H7 (cell line): ENCODE data around the gene CFAP107. TPM values are rescaled to one million over a fixed set of nuclear protein-coding genes. Genes with fewer than 3 reads are reported as not detected.
A peak's percentile ranks its signal among the peaks of the same experiment; 100 is the strongest.
"Not testable (repeated sequence)": the region's sequence is repeated elsewhere in the genome, so short reads cannot be mapped to it uniquely, and the experiment has no call there.

Source experiments
- DNase-seq: peaks from one replicate; pipeline ENCODE4 v3.0.0; 2012
- H3K27me3 ChIP-seq: 2 replicates; pipeline ENCODE4 v1.6.0; 2011; ENCODE audit warnings: mild to moderate bottlenecking, low read length; ENCODE audit not compliant: control insufficient read depth, insufficient read depth
- H3K36me3 ChIP-seq: replicated peaks from 2 replicates; pipeline ENCODE4 v1.5.1; 2011; ENCODE audit warnings: low read length; ENCODE audit not compliant: control insufficient read depth, insufficient read depth
- H3K4me3 ChIP-seq: 2 replicates; pipeline ENCODE4 v1.5.1; 2011; ENCODE audit warnings: low read depth, mild to moderate bottlenecking, control low read depth, low read length, moderate library complexity; ENCODE audit not compliant: insufficient read depth
- total RNA-seq: library from RNA; depleted of rRNA; stranded (reverse); fragments of >200 nt; shearing (Covaris generic); gene quantifications from 2 replicates; pipeline ENCODE4 v1.2.3, GENCODE V29; 2014

Gene CFAP107
- total RNA-seq, 1 experiment from 2014 or later = not detected

DNA sequence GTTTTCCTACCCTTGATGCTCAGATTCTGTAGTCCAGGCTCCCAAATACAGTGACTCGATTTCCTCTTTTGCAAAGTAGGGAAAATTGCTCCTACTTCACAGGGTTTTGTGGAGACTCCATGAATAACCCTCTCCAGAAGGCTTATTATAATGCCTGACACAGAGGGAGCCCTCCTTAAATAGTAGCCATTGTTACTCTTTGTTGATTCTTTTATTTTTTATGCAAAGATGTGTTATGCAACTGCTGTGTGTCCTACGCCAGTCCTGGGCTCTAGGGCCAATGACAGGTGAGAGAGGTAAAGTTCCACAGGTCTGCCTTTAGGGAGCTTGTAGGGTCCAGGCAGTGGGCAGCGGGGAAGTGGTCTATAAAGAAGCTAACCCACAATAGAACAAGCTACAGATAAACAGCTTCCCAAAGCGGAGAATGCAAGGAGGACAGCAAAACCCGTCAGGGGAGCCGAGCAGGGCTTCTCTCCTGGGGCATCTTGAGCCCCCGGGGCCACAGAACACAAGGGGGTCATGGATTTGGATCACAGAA lies 28.6 kb upstream of the CFAP107 start:
- DNase-seq = peak; percentile 30
- H3K4me3 ChIP-seq = no peak overlapping the region

DNA sequence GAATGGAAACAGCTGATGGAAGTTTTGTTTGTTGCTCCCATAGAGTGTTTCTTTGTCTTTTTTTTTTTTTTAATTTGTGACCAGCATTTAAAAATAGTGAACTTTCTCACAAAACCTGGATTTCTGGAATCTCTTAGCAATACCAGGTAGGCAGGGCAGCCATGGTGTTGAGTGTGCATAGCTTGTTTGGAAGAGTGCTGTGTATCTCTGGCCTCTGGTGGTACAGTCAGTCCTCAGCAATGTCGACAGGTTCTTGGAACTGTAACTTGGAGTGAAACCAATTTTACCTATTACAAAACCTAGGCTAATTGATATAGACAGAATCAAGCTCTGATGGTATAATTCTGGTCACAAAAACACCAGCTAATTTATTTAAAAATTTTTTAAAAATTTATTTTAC lies 23.4 kb upstream of the CFAP107 start:
- H3K36me3 ChIP-seq = no peaks in the 10 kb centered on the region
- H3K4me3 ChIP-seq = no peak overlapping the region
- DNase-seq = no peak
- no peaks in the 10 kb centered on the region for H3K27me3 ChIP-seq

More for the DNA sequence above, 28.6 kb upstream of the CFAP107 start:
- Histone ChIP-seq H3K36me3 (no peaks in the 10 kb centered on the region), H3K27me3 (no peaks in the 10 kb centered on the region)

DNA sequence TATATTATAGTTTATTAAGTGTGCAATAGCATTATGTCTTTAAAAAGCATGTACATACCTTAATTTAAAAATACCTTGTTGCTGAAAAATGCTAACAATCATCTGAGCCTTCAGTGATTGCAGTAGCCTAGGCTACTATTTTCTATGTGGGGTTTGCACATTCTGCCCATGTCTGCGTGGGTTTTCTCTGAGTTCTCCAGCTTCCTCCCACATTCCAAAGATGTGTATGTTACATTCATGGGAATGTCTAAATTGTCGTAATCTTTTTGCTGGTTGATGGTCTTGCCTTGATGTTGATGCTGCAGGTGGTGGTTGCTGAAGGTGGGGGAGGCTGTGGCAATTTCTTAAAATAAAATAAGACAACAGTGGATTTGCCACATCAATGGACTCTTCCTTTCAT lies 17.6 kb upstream of the CFAP107 start:
- Histone ChIP-seq H3K27me3 (no peaks in the 10 kb centered on the region), H3K4me3 (no peak overlapping the region), H3K36me3 (no peaks in the 10 kb centered on the region)
- DNase-seq = no peak

DNA sequence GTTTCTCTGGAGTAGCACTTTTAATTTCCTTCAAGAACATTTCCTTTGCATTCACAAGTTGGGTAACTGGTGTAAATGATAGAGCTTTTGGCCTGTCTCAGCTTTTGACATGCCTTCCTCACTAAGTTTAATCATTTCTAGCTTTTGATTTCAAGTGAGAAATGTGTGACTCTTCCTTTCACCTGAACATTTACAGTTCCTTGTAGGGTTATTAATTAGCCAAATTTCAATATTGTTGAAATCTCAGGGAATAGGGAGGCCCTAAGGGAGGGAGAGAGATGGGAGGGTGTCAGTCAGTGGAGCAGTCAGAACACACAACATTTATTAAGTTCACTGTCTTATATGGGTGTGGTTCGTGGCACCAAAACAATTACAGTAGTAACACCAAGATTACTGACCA lies 15.8 kb upstream of the CFAP107 start:
- Histone ChIP-seq H3K36me3 (no peaks in the 10 kb centered on the region), H3K4me3 (no peak overlapping the region)

DNA sequence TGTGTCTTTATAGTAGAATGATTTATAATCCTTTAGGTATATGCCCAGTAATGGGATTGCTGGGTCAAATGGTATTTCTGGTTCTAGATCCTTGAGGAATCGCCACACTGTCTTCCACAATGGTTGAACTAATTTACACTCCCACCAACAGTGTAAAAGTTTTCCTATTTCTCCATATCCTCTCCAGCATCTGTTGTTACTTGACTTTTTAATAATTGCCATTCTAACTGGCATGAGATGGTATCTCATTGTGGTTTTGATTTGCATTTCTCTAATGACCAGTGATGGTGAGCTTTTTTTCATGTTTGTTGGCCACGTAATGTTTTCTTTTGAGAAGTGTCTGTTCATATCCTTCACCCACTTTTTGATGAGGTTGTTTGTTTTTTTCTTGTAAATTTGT lies 14.9 kb upstream of the CFAP107 start:
- not testable (repeated sequence) for H3K4me3 ChIP-seq, H3K27me3 ChIP-seq, DNase-seq, H3K36me3 ChIP-seq

More for the DNA sequence above, 15.8 kb upstream of the CFAP107 start:
- no peaks in the 10 kb centered on the region for H3K27me3 ChIP-seq
- DNase-seq = no peak

DNA sequence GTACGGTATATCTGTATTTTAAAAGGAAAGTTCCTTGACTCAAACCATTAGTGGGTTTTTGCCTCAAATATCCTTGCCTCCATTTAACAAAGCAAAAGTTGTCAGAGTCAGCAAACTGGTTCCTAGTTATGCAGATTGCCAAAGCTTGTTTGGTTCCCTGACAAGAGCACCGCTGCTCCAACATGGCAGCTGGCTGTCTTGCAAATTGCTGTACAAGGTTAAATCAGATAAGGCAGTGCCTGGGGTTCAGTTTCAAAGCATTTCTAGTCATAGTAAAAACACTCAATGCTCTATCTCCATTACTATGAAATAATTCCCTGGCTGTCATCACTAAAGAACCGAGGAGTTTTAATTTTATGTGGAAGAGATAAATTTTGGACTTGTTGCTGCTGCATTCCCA lies 11.3 kb upstream of the CFAP107 start:
- H3K36me3 ChIP-seq = no peaks in the 10 kb centered on the region
- DNase-seq = no peak
- H3K27me3 ChIP-seq = no peaks in the 10 kb centered on the region
- H3K4me3 ChIP-seq = no peak overlapping the region

DNA sequence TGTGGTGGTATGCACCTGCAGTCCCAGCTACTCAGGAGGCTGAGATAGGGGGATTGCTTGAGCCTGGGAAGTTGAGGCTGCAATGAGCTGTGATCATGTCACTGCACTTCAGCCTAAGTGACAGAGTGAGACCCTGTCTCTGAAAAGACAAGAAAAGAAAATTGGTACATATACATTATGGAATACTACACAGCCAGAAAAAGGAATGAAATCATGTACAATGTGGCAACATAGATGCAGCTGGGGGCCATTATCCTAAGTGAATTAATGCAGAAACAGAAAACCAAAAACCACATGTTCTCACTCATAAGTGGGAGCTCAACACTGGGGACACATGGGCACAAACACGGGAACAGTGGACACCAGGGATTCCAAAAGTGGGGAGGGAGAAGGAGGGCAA lies 7.1 kb upstream of the CFAP107 start:
- H3K36me3 ChIP-seq = no peaks in the 10 kb centered on the region
- no peak overlapping the region for H3K4me3 ChIP-seq
- no peaks in the 10 kb centered on the region for H3K27me3 ChIP-seq
- DNase-seq = no peak

DNA sequence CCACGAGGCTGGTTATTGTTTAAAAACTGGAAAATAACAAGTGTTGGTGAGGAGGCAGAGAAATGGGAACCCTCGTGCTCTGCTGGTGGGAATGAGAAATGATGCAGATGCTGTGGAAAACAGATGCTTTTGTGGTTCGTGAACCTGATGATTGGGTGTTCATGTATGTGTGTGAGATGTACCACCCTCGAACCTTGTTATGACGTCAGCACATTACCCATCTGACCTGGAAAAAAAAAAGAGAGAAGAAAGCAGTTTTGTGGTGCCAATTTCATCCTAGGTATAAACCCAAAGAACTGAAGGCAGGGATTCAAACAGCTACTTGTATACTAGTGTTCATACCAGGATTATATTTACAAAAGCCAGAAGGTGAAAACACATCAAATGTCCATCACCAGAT lies 6.4 kb upstream of the CFAP107 start:
- no peaks in the 10 kb centered on the region for H3K27me3 ChIP-seq
- H3K4me3 ChIP-seq = no peak overlapping the region
- no peak for DNase-seq
- no peaks in the 10 kb centered on the region for H3K36me3 ChIP-seq

DNA sequence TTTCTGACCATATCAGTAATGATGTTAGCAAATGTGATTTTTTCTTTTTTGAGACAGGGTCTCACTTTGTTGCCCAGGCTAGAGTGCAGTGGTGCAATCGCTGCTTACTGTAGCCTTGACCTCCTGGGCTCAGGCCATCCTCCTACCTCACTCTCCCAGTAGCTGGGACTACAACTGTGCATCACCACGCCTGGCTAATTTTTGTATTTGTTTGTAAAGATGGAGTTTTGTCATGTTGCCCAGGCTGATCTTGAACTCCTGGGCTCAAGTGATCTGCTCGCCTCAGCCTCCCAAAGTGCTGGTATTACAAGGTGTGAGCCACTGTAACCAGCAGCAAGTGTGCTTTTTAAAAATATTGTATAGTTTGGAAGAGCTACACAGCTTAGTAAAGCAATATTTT lies 4.1 kb upstream of the CFAP107 start:
- no peaks in the 10 kb centered on the region for H3K36me3 ChIP-seq
- H3K4me3 ChIP-seq = no peak overlapping the region
- no peaks in the 10 kb centered on the region for H3K27me3 ChIP-seq
- DNase-seq = no peak

DNA sequence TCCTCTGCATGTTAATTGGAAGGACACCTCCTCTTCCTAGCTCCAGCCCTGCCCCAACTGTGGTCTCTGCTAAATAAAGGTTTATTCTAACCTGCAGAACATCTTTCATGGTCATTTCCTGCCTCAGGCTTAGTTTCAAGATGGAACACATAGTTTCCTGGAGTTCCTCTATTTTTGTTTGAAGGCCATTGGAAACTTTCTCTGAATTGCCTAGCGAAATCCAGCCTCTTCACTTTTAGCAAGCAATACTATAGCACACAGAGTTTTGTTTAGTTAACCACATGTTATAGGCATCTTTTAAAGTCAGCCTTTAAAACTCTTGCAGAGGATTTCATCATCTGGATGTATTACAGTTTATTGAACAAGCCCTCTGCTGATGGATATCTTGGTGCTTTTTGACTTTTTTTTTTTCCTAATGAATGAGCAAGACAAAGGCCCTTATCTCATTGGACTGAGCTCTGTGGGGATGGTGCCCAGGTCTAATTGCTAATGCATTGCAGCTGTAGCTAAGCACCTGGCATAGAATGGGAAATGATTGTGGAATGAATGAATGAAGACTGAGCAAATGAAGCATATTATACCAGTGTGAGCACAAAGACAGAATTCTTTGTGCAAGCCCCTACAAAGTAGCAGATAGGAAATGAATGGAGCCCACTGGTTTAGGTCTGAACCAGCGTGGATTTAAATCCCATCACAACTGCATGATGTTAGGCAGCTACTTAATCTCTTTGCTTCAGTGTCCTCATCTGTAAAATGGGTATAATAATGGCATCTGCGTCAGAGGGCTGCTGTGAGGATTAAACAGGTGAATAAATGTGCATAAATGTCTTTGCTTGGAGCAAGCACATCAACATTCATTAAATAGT lies 641 bp upstream of the CFAP107 start:
- Histone ChIP-seq H3K27me3 (no peaks in the 10 kb centered on the region), H3K4me3 (no peak overlapping the region), H3K36me3 (no peaks in the 10 kb centered on the region)
- DNase-seq = no peak

DNA sequence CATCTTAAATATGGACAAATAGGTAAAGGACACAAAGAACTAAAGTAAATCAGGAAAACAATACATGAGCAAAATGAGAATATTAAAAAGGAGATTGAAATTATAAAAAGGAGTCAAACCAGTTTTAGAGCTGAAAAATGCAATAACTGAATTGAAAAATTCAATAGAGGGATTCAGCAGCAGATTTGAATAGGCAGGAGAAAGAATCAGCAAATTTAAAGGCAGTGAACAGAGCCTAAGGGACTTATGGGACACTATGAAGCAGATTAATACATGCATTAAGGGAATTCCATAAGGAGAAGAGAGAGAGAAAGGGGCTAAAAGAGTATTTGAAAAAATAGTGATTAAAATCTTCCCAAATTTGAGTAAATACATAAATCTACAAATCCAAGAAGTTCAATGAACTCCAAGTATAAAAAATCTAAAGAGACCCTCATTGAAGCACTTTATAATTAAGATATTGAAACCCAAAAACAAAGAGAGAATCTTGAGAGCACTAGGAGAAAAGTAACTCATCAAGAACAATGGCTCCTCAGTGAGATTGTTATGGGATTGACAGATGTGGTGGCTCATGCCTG lies 2.9 kb downstream of the CFAP107 start:
- Histone ChIP-seq H3K36me3 (no peaks in the 10 kb centered on the region), H3K27me3 (no peaks in the 10 kb centered on the region), H3K4me3 (no peak overlapping the region)
- no peak for DNase-seq

DNA sequence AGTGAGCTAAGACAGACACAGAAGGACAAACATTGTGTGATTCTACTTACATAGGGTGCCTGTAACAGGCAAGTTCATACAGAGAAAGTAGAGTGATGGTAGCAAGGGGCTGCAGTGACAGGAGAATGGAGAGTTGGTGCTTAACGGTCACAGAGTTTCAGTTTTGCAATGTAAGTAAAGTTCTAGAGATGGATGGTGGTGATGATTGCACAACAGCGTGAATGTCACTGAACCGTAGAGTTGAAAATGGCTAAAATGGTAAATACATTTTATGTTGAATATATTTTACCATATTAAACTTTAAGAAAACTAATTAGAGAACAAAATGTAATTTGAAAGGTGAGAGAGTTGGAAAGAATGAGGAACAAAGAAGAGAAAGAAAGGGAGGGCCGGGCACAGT lies 8.7 kb downstream of the CFAP107 start:
- H3K36me3 ChIP-seq = no peaks in the 10 kb centered on the region
- no peak overlapping the region for H3K4me3 ChIP-seq
- no peaks in the 10 kb centered on the region for H3K27me3 ChIP-seq
- no peak for DNase-seq

DNA sequence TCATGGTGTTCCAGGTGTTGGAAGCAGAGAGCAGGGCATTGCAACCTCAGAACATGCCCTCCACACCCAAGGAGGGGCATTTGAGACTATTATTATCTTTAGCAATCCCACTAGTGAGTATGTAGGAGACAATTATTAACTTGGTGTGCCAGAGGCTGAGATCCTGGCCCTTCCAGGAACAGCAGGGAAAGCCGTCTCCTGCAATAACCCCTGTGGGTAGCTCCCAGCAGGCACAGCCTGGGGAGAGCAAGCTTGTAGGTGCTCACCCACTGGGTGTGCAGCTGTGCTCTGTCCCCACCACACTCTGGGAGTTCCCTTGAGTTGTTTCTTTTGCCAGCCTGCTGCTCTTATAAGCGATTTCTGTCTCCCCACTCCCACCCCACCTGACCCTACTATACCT lies 10.3 kb downstream of the CFAP107 start:
- Histone ChIP-seq H3K36me3 (no peaks in the 10 kb centered on the region), H3K27me3 (no peaks in the 10 kb centered on the region), H3K4me3 (no peak overlapping the region)
- DNase-seq = no peak

DNA sequence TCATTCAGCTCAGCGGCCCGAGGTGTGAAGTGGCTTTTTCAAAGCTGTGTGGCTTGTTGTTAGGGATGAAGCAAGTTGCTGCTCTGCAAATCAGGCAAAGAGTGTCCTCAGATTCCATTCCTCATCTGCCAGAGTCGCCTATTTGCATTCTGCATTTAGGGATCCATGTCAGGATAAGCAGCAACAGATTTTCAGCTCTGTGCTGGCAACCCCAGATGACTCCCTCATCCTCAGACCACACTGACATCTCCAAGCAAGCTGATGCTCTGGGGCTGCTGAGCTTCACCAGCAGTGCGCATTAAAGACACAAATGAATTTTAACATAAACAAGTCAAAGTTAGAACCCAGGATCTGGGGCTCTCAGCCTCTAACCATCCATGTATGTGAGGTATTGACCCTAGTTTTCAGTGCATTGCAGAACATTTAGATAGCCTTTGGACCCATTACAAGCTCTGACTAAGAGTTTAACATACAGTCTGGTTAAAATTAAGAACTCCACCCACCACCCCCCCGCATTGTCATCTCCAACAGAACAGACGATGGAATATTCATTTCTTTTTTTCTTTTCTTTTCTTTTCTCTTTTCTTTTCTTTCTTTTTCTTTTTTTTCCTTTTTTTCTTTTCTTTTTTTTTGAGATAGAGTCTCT lies 10.9 kb downstream of the CFAP107 start:
- Histone ChIP-seq H3K36me3 (no peaks in the 10 kb centered on the region), H3K27me3 (no peaks in the 10 kb centered on the region), H3K4me3 (no peak overlapping the region)
- no peak for DNase-seq

DNA sequence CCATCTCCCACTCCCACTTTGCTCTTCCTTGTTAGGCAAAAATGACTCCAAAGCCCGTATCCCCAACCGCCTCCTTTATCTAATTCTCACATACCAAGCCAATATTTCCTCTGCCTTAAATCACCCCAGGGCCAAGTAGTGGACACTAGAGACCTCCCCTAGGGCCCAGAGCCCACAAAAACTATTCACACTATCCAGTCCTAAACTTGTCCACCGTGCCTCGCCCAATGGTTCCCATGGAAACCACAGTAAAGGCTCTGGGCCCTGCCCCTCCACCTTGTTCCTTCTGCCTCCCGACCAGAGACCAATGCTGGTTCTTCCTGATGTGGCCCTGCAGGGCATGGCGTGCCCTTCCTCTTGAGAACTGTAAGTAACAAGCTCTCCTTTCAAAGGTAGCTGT lies 11.8 kb downstream of the CFAP107 start:
- H3K4me3 ChIP-seq = no peak overlapping the region
- no peaks in the 10 kb centered on the region for H3K36me3 ChIP-seq
- H3K27me3 ChIP-seq = no peaks in the 10 kb centered on the region
- no peak for DNase-seq
